ENCODE measurements around the gene PHKG2. TPM values are rescaled to one million over a fixed set of nuclear protein-coding genes. Genes with fewer than 3 reads are reported as not detected.

Gene PHKG2
- total RNA-seq, 1 donor from 2014 or later, result 31.1 TPM

- H3K9me3 Mint-ChIP-seq (ENCODE audit: unreplicated experiment), result no peaks in the 10 kb centered on the region
- no peak for DNase-seq (ENCODE audit: extremely low spot score, unreplicated experiment)
- H3K36me3 Mint-ChIP-seq (ENCODE audit: unreplicated experiment), result peaks cover 3% of the 10 kb centered on the region
- peak overlapping the region; percentile 80 for H3K27ac Mint-ChIP-seq (ENCODE audit: unreplicated experiment)
- no peak for TF ChIP-seq CTCF (IDR thresholded peaks at IDR 0.05)
- H3K27me3 Mint-ChIP-seq (ENCODE audit: unreplicated experiment), result no peaks in the 10 kb centered on the region
- peaks cover 17% of the 10 kb centered on the region for H3K4me1 Mint-ChIP-seq (ENCODE audit: unreplicated experiment)
- H3K4me3 Mint-ChIP-seq (ENCODE audit: unreplicated experiment), result peak overlapping the region; percentile 90
These were observed 615 bp downstream of the PHKG2 start for GRCh38 chr16:30748634-30749445.

GRCh38 chr16:30750201-30750600 is 2.0 kb downstream of the PHKG2 start:
- Mint-ChIP-seq H3K27me3 (ENCODE audit: unreplicated experiment) (no peaks in the 10 kb centered on the region), H3K4me3 (ENCODE audit: unreplicated experiment) (peak overlapping the region; percentile 72)
- TF ChIP-seq CTCF (IDR thresholded peaks at IDR 0.05), result no peak

GRCh38 chr16:30750876-30751465 is 2.7 kb downstream of the PHKG2 start:
- DNase-seq (ENCODE audit: extremely low spot score, unreplicated experiment), result no peak
- no peak overlapping the region for H3K27ac Mint-ChIP-seq (ENCODE audit: unreplicated experiment)
- TF ChIP-seq CTCF (IDR thresholded peaks at IDR 0.05), result no peak
- no peaks in the 10 kb centered on the region for H3K27me3 Mint-ChIP-seq (ENCODE audit: unreplicated experiment)
- H3K9me3 Mint-ChIP-seq (ENCODE audit: unreplicated experiment), result no peaks in the 10 kb centered on the region
- H3K4me1 Mint-ChIP-seq (ENCODE audit: unreplicated experiment), result peaks cover 17% of the 10 kb centered on the region
- H3K36me3 Mint-ChIP-seq (ENCODE audit: unreplicated experiment), result peaks cover 11% of the 10 kb centered on the region
- H3K4me3 Mint-ChIP-seq (ENCODE audit: unreplicated experiment), result peak overlapping the region; percentile 72

More at GRCh38 chr16:30750201-30750600, 2.0 kb downstream of the PHKG2 start:
- Mint-ChIP-seq H3K27ac (ENCODE audit: unreplicated experiment) (no peak overlapping the region), H3K4me1 (ENCODE audit: unreplicated experiment) (peaks cover 17% of the 10 kb centered on the region), H3K9me3 (ENCODE audit: unreplicated experiment) (no peaks in the 10 kb centered on the region), H3K36me3 (ENCODE audit: unreplicated experiment) (peaks cover 10% of the 10 kb centered on the region)
- no peak for DNase-seq (ENCODE audit: extremely low spot score, unreplicated experiment)

- Mint-ChIP-seq H3K9me3 (ENCODE audit: unreplicated experiment) (no peaks in the 10 kb centered on the region), H3K4me3 (ENCODE audit: unreplicated experiment) (no peak overlapping the region), H3K27ac (ENCODE audit: unreplicated experiment) (no peak overlapping the region), H3K4me1 (ENCODE audit: unreplicated experiment) (peaks cover 10% of the 10 kb centered on the region), H3K36me3 (ENCODE audit: unreplicated experiment) (peaks cover 15% of the 10 kb centered on the region), H3K27me3 (ENCODE audit: unreplicated experiment) (no peaks in the 10 kb centered on the region)
- no peak for TF ChIP-seq CTCF (IDR thresholded peaks at IDR 0.05)
- DNase-seq (ENCODE audit: extremely low spot score, unreplicated experiment), result no peak
These were observed 5.4 kb downstream of the PHKG2 start for GRCh38 chr16:30753596-30753995.
